ENCODE results near the gene RPP40. TPM values are rescaled to one million over a fixed set of nuclear protein-coding genes. Genes with fewer than 3 reads are reported as not detected.

RPP40 gene
- total and polyA plus RNA-seq, 2 of the 13 experiments (the other 11 are each of a cell fraction or from before 2014, with no cell fraction given): 18.0 to 41.2 TPM

- Histone ChIP-seq H3K27me3 (ENCODE audit: control insufficient read depth in 1 of 2, insufficient read depth in 2 of 2, low read length in 2 of 2) (no peaks in the 10 kb centered on the region), H3K36me3 (replicated peaks in 1 of 2; ENCODE audit: control insufficient read depth in 1 of 2, insufficient read depth in 2 of 2, low read length in 2 of 2) (no peaks in the 10 kb centered on the region; a peak in 1 of 5 replicates), H3K9me3 (ENCODE audit: low read length) (peaks cover 18% of the 10 kb centered on the region), H3K27ac (ENCODE audit: extremely low read length, insufficient read depth, low read length) (no peak overlapping the region), H3K79me2 (ENCODE audit: insufficient read depth, low read length) (no peaks in the 10 kb centered on the region), H3K4me2 (ENCODE audit: low read depth, low read length) (no peak overlapping the region), H3K9ac (ENCODE audit: insufficient read depth, low read depth, low read length) (no peak overlapping the region), H3K4me1 (ENCODE audit: insufficient read depth, low read length) (peaks cover 55% of the 10 kb centered on the region), H3K4me3 (replicated peaks in 1 of 3; ENCODE audit: insufficient read depth in 1 of 3, low read depth in 2 of 3, low read length in 3 of 3) (no peak overlapping the region), H2AFZ (ENCODE audit: low read length) (no peak overlapping the region), H4K20me1 (ENCODE audit: insufficient read depth, low read length) (no peaks in the 10 kb centered on the region)
- POLR2A ChIA-PET: interaction anchor here (1.6 kb wide), 1 partner anchor 10 kb away, joined by 7 read pairs; the partner anchor contains the start of gene RPP40
- DNase-seq (ENCODE audit: low spot score) (no peak), FAIRE-seq (no peak), ATAC-seq (no peak)
- BruUV-seq (replicated peaks): no TSS peak
- 5% methylated on average over 1 of the region's 1 CpG for WGBS (ENCODE audit: low lambda C conversion rate)
- intact Hi-C loops (cut with micrococcal nuclease; ENCODE audit: unreplicated experiment): no loop called here
- CTCF ChIA-PET (ENCODE audit: low intra/inter-chr PET ratio, low total read pairs): no interaction called here
- in situ Hi-C loops (cut with HindIII; ENCODE audit: extremely low pct_ligation_motif_present, low pct_unique_long_range_greater_than_20kb): no loop called here
- TF ChIP-seq NRL (CRISPR knock-in tag; IDR thresholded peaks at IDR 0.05; ENCODE audit: borderline replicate concordance) (no peak), ZNF12 (CRISPR knock-in tag; IDR thresholded peaks at IDR 0.05) (peak; percentile 95), ZMYM3 (CRISPR knock-in tag; IDR thresholded peaks at IDR 0.05) (0 out of 2 replicates have a peak, but pooled peaks have one; percentile 14), ZNF605 (CRISPR knock-in tag; IDR thresholded peaks at IDR 0.05) (0 out of 2 replicates have a peak, but pooled peaks have one; percentile 23), ZNF331 (CRISPR knock-in tag; IDR thresholded peaks at IDR 0.05) (peak; percentile 100), GATAD1 (CRISPR knock-in tag; IDR thresholded peaks at IDR 0.05) (no peak), RBAK (CRISPR knock-in tag; IDR thresholded peaks at IDR 0.05) (peak; percentile 93)
These were observed 10.3 kb upstream of the RPP40 start for GRCh38 chr6:5014072-5014561.

DNA sequence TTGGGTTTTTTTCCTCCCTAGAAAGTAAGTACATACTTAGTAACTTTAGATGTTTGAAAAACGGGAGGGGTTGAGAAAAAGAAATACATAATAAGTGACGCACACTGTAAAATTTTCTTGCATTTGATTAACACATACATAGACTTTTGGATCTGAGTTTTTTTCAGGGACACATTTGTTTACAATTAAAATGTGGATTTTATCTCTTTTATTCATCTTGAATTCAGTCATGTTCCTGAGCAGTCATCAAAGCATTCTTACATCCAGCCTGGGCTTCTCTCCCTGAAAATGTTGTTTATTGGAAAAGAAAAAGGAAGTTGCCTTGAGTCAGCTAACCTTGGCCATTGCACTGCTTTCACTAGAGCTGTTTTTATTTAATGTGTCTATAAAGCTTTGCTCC is 8.7 kb upstream of the RPP40 start:
- no peaks in the 10 kb centered on the region for H3K27me3 ChIP-seq (ENCODE audit: control insufficient read depth in 1 of 2, insufficient read depth in 2 of 2, low read length in 2 of 2)
- FAIRE-seq: no peak
- H3K79me2 ChIP-seq (ENCODE audit: insufficient read depth, low read length): no peaks in the 10 kb centered on the region
- ChIA-PET CTCF (ENCODE audit: low intra/inter-chr PET ratio, low total read pairs) (no interaction called here), POLR2A (interaction anchor here (1.6 kb wide), 1 partner anchor 9 kb away, joined by 7 read pairs; the partner anchor contains the start of gene RPP40)
- H3K36me3 ChIP-seq (replicated peaks in 1 of 2; ENCODE audit: control insufficient read depth in 1 of 2, insufficient read depth in 2 of 2, low read length in 2 of 2): no peaks in the 10 kb centered on the region; a peak in 1 of 5 replicates
- no peak overlapping the region for H3K4me2 ChIP-seq (ENCODE audit: low read depth, low read length)
- WGBS (ENCODE audit: low lambda C conversion rate): 37% methylated on average over 2 of the region's 2 CpGs
- no peak for ATAC-seq
- H3K4me1 ChIP-seq (ENCODE audit: insufficient read depth, low read length): peaks cover 39% of the 10 kb centered on the region
- no peak for DNase-seq (ENCODE audit: low spot score)
- intact Hi-C loops (cut with micrococcal nuclease; ENCODE audit: unreplicated experiment): no loop called here
- no peak overlapping the region for H3K9ac ChIP-seq (ENCODE audit: insufficient read depth, low read depth, low read length)
- H3K27ac ChIP-seq (ENCODE audit: extremely low read length, insufficient read depth, low read length): no peak overlapping the region
- no peak overlapping the region for H3K4me3 ChIP-seq (replicated peaks in 1 of 3; ENCODE audit: insufficient read depth in 1 of 3, low read depth in 2 of 3, low read length in 3 of 3)
- peaks cover 18% of the 10 kb centered on the region for H3K9me3 ChIP-seq (ENCODE audit: low read length)
- H4K20me1 ChIP-seq (ENCODE audit: insufficient read depth, low read length): no peaks in the 10 kb centered on the region
- TF ChIP-seq NRL (CRISPR knock-in tag; IDR thresholded peaks at IDR 0.05; ENCODE audit: borderline replicate concordance) (no peak), SAP130 (CRISPR knock-in tag; IDR thresholded peaks at IDR 0.05; ENCODE audit: low read depth) (0 out of 2 replicates have a peak, but pooled peaks have one; percentile 19)
- TF ChIP-seq, protein P1, sequence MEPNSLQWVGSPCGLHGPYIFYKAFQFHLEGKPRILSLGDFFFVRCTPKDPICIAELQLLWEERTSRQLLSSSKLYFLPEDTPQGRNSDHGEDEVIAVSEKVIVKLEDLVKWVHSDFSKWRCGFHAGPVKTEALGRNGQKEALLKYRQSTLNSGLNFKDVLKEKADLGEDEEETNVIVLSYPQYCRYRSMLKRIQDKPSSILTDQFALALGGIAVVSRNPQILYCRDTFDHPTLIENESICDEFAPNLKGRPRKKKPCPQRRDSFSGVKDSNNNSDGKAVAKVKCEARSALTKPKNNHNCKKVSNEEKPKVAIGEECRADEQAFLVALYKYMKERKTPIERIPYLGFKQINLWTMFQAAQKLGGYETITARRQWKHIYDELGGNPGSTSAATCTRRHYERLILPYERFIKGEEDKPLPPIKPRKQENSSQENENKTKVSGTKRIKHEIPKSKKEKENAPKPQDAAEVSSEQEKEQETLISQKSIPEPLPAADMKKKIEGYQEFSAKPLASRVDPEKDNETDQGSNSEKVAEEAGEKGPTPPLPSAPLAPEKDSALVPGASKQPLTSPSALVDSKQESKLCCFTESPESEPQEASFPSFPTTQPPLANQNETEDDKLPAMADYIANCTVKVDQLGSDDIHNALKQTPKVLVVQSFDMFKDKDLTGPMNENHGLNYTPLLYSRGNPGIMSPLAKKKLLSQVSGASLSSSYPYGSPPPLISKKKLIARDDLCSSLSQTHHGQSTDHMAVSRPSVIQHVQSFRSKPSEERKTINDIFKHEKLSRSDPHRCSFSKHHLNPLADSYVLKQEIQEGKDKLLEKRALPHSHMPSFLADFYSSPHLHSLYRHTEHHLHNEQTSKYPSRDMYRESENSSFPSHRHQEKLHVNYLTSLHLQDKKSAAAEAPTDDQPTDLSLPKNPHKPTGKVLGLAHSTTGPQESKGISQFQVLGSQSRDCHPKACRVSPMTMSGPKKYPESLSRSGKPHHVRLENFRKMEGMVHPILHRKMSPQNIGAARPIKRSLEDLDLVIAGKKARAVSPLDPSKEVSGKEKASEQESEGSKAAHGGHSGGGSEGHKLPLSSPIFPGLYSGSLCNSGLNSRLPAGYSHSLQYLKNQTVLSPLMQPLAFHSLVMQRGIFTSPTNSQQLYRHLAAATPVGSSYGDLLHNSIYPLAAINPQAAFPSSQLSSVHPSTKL (CRISPR knock-in tag; IDR thresholded peaks at IDR 0.05): peak; percentile 16; the same call in 1 of the 2 replicates
- BruUV-seq (replicated peaks): no TSS peak
- in situ Hi-C loops (cut with HindIII; ENCODE audit: extremely low pct_ligation_motif_present, low pct_unique_long_range_greater_than_20kb): no loop called here
- no peak overlapping the region for H2AFZ ChIP-seq (ENCODE audit: low read length)
